ENCODE measurements around the gene MYO1D.
"Not testable (repeated sequence)": the region's sequence is repeated elsewhere in the genome, so short reads cannot be mapped to it uniquely, and the experiment has no call there.

The MYO1D gene
- 25.8 to 45.5 reads per million in 2 donors for total RNA-seq

DNA sequence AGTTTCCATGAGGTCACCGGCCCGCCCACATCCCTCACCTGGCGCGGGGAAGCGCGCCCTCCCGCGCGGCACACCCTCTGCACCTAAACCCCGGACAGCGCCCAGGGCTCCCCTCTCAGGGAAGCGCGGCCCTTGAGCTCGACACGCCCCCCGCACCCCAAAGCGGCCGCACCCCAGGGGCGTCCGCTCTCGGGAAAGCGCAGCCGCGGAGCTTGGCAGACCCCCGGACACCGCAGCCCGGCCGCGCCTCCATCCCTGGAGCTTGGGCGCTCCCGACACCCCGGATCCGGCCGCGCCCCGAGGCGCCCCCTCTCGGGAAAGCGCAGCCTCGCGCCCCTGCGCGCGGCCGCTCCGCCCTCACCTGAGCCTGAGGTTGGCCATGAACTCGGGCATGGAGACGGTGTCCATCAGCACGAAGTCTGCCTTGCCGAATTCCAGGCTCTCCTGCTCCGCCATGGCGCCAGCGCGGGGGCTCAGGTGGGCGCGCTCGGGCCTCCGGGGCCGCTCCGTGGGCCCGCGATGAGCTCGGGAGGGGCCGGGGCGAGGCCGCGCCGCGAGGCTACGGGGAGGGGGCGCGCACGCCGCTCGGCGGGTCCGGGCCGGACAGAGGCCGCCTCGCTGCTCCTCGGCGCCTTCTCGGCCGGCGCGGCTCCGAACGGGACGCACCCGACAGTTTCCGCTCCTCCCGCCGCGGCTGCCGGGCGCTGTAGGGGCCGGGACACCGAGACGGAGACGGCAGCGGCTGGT is at the start of gene MYO1D:
Gene MYO1D (minus strand): TSS at position 708 of the 747 bp plus-strand sequence. CDS start 252 bp downstream, at position 456.
- peak; percentile 60 for DNase-seq

- no peak for DNase-seq
Measured at GRCh38 chr17:32926183-32926582, 49.3 kb upstream of the MYO1D start.

GRCh38 chr17:32923905-32924304 is 47.0 kb upstream of the MYO1D start:
- DNase-seq = not testable (repeated sequence)

- DNase-seq = no peak
Measured at GRCh38 chr17:32921017-32921416, 44.1 kb upstream of the MYO1D start.

DNA sequence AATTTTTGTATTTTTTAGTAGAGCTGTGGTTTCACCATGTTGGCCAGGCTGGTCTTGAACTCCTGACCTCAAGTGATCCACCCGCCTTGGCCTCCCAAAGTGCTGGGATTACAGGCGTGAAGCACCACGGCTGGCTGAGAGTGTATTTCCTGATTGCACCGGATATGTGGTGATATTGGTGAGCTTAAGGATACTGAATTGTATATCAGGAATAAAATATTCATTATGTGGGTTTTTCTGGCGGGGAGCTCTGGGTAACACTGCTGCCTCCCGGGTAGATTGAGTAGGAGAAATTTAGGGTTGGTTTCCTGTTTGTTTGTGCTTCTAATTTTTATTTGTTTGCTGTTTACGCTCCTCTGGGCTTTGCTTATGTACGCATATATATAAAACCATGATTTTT is 43.4 kb upstream of the MYO1D start:
- no peak for DNase-seq

DNA sequence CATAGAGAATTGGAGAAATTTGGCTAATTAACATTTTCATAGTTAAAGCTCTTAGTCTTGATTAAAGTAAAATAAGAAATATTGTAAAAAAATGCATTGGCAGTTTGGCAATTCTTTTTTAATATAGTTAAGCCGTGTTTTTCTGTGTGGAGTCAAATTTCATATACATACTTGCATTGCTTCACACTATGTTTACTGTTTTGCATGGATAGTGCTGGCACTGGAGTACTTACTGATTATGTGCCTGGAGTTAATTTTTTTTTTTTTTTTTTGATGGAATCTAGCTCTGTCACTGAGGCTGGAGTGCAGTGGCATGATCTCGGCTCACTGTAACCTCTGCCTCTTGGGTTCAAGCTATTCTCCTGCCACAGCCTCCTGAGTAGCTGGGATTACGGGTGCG is 43.0 kb upstream of the MYO1D start:
- DNase-seq = not testable (repeated sequence)

GRCh38 chr17:32917842-32918241 is 40.9 kb upstream of the MYO1D start:
- no peak for DNase-seq

DNA sequence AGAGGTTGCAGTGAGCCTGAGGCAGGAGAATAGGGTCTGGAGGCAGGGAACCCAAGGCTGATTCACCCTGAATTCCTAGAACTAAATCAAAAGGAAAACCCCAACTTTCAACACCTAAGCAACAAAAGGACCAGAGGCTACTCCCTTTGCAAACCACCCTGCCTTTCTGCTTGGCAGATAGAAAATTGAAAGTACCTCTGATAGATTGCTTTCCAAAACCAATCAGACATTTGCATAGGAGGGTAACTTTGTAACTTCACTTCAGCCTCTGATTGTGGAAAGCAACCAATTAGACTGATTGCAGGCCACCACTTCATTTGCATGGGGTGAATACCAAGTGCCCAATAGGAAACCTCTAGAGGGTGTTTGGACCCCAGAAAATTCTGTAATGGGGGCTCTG is 40.2 kb upstream of the MYO1D start:
- DNase-seq = no peak

DNA sequence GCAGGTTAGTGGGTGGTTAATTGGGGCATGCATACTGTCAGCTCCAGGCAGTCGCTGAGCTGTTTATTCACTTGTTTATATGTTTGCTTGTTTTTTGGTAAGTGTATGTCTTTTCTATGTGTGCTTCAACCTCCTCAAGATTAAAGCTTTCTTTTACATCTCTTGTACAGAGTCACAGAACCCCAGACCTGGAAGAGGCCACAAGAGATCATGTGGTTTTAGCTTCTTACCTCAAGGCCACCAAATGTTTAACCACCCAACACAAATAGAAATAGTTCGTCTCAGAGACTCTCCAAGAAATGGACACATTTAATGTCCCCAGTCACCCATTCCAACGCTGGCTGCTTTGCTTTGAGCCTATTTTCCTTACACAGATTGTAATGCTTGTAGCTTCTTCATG is 39.2 kb upstream of the MYO1D start:
- no peak for DNase-seq

- DNase-seq = no peak
Measured at GRCh38 chr17:32915245-32915644, 38.3 kb upstream of the MYO1D start.

GRCh38 chr17:32914181-32914580 is 37.3 kb upstream of the MYO1D start:
- no peak for DNase-seq

DNA sequence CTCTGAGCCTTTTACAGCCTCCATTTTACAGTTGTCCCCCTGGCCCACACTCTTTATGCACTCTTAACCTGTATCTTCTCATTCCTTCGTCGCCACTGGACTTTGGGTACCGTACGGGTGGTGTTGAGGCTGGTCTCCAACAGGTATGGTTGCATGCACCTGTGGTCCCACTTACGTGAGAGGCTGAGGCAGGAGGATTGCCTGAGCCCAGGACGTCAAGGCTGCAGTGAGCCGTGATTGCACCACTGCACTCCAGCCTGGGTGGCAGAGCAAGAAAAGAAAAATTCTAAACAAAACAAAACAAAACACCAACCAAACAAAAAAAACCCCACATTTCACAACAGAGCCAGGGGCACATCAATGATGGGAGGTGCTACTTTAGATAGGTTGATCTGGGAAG is 36.7 kb upstream of the MYO1D start:
- no peak for DNase-seq

- no peak for DNase-seq
Measured at GRCh38 chr17:32912218-32912897, 35.4 kb upstream of the MYO1D start.

- DNase-seq = no peak
Measured at GRCh38 chr17:32910769-32911168, 33.8 kb upstream of the MYO1D start.

GRCh38 chr17:32909787-32910369 is 33.0 kb upstream of the MYO1D start:
- peak; percentile 21 for DNase-seq

GRCh38 chr17:32907583-32907982 is 30.7 kb upstream of the MYO1D start:
- no peak for DNase-seq

DNA sequence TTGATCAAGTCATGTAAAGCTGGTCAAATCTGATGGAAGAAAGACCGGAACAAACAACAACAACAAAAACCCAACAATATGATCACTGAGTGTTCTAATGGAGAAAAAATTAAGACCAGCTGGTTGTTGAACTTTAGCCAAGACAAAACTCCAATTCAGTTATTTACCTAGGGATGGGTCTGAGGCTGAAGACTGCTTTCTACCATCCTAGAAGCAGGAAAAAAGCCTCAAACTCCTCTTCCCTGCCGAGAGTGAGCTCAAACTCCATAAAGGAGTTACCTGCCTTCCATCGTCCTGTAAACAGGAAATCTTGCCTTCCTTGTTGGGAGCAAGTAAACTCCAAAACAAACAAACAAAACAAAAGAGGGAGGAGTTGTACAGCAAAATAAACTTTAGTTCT is 28.0 kb upstream of the MYO1D start:
- no peak for DNase-seq

DNA sequence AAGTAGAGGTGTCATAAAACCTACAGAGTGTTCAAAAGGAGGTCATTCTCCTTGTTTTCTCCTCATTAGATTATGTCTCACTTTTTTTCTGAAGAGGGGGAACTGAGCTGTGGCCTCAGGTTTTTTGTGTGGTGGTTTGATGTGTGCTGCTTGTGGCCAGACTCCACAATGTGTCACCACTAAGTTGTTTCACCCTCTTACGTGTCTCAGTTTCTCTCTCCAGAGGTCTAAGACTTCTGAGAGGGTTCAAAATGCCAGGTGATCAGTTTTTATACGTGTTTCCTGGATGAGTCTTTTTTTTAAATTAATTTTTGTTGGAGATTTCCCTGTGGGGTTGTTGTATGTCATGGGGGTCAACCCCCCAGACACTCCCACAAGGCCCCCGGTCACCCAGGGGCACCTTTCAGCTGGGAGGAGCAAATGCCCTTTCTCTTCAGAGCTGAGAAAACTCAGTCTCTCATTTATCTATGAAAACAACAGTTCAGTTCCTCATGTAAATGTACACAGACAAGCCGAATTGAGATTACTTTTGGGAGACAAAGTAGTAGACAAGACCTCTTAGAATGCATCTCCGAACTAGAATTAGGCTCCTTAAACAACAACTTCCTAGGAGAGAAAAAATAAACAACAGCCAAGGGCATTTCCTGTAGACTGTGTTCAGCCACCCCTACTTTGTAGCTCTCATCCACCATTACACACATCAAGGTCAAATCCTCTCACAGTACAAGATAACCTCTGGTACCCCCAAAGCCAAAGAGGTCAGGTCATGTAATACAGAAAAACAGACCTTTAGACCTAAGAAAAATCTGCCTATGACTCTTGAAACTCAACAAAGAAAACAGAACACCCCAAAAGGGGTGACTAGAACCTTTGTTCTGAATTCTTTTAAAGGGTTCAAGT is 27.1 kb upstream of the MYO1D start:
- DNase-seq = no peak

GRCh38 chr17:32901743-32902142 is 24.8 kb upstream of the MYO1D start:
- no peak for DNase-seq

- no peak for DNase-seq
Measured at GRCh38 chr17:32899236-32900013, 22.5 kb upstream of the MYO1D start.

DNA sequence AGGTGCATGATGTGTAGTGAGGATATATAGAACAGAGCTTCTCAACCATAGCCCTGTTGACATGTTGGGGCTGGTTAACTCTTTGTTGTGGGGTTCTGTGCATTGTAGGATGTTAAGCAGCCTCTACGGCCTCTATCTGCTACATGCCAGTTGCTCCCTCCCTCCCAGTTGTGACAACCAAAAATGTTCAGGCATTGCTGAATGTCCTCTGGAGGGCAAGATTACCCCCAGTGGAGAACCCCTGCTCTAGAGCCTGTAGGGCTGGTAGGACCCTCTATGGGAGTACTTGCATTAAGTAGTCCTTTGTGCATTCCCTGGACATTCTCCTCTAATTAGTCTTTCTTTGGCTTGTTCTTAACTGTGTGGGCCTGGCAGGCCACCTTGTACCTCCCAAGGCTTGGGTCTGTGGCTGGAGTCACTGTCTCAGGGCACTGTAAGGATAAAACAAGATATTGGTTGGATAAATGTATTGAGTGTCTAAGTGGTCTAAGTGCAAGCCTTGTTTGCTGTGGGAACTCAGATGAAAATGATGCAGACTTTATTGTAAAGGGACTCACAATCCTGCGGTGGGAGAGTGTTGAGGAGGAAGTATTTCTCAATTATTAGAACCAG is 19.8 kb upstream of the MYO1D start:
- no peak for DNase-seq

GRCh38 chr17:32894245-32894644 is 17.3 kb upstream of the MYO1D start:
- no peak for DNase-seq
